HepG2 (cell line): Measurements from ENCODE around the gene GRIK5. TPM values are rescaled to one million over a fixed set of nuclear protein-coding genes. Genes with fewer than 3 reads are reported as not detected.

Source experiments
- ATAC-seq: fragments of 200-7000 bp; cut with Tn5 transposase; 3 replicates; pipeline ENCODE4 v1.9.1; 2020; ENCODE audit warnings: mild to moderate bottlenecking, moderate library complexity
- BruUV-seq: library from RNA; stranded (reverse); fragments of 400-500 nt; replicated peaks from 2 replicates; lab custom pipeline; 2021; lab: Mats Ljungman, UMichigan
- CTCF ChIA-PET: fragments of 300-600 bp; formaldehyde crosslinking; extraction: SDS; loops from one replicate; lab custom pipeline; 2021; ENCODE audit warnings: low total read pairs, inconsistent platforms, low intra/inter-chr PET ratio; lab: Yijun Ruan, JAX
- POLR2A ChIA-PET: fragments of 350-600 bp; sonication (Branson Sonifier 250); formaldehyde crosslinking; loops from one replicate; lab custom pipeline; 2020; ENCODE audit warnings: antibody characterized with exemption, inconsistent platforms; lab: Yijun Ruan, JAX
- DNase-seq: peaks from one replicate; pipeline ENCODE4 v3.0.0-alpha.2; 2015; ENCODE audit warnings: low spot score
- FAIRE-seq: peaks from 3 replicates; lab custom pipeline; 2011; peaks lifted over from hg19 to GRCh38; lab: Jason Lieb, UNC
- H2AFZ ChIP-seq: one replicate; pipeline ENCODE4 v1.6.1; 2011; ENCODE audit warnings: low read length, inconsistent platforms
- H3K27ac ChIP-seq: fragments of 300-600 bp; 3 replicates; pipeline ENCODE4 v1.8.0; 2011; ENCODE audit warnings: mixed run types, mild to moderate bottlenecking, mixed read lengths, low read length, inconsistent platforms; ENCODE audit not compliant: insufficient read depth; ENCODE audit errors: extremely low read length
- H3K27me3 ChIP-seq, 2 experiments: fragments of 200-600 bp in 1 of 2; 2 replicates in 1 of 2; 3 replicates in 1 of 2; pipeline versions ENCODE4 v1.6.0 to v1.8.0; 2011; ENCODE audit warnings: low read length in 2 of 2, mild to moderate bottlenecking in 2 of 2, moderate library complexity in 2 of 2, inconsistent platforms in 1 of 2; ENCODE audit not compliant: insufficient read depth in 2 of 2, control insufficient read depth in 1 of 2
- H3K36me3 ChIP-seq, 2 experiments: fragments of 200-600 bp in 1 of 2; replicated peaks in 1 of 2; 2 replicates in 1 of 2; 3 replicates in 1 of 2; pipeline versions ENCODE4 v1.5.1 to v1.8.0; 2011; ENCODE audit warnings: low read length in 2 of 2, inconsistent platforms in 1 of 2; ENCODE audit not compliant: insufficient read depth in 2 of 2, control insufficient read depth in 1 of 2
- H3K4me1 ChIP-seq: 2 replicates; pipeline ENCODE4 v1.5.1; 2012; ENCODE audit warnings: low read length, inconsistent platforms; ENCODE audit not compliant: insufficient read depth
- H3K4me2 ChIP-seq: 2 replicates; pipeline ENCODE4 v1.6.0; 2011; ENCODE audit warnings: low read depth, low read length, inconsistent platforms
- H3K4me3 ChIP-seq, 3 experiments: fragments of 200-600 bp in 1 of 3; sonication (generic), shearing (Covaris generic) in 1 of 3; replicated peaks in 1 of 3; 2 replicates each; pipeline ENCODE4 v1.5.1; 2011 to 2016; ENCODE audit warnings: low read length in 3 of 3, inconsistent platforms in 2 of 3, low read depth in 2 of 3, mild to moderate bottlenecking in 2 of 3, control low read depth in 1 of 3, mixed read lengths in 1 of 3; ENCODE audit not compliant: insufficient read depth in 1 of 3
- H3K79me2 ChIP-seq: one replicate; pipeline ENCODE4 v1.6.1; 2011; ENCODE audit warnings: low read length, inconsistent platforms; ENCODE audit not compliant: insufficient read depth
- H3K9ac ChIP-seq: 2 replicates; pipeline ENCODE4 v1.6.0; 2011; ENCODE audit warnings: mild to moderate bottlenecking, low read depth, low read length, inconsistent platforms; ENCODE audit not compliant: insufficient read depth
- H3K9me3 ChIP-seq: 2 replicates; pipeline ENCODE4 v1.5.1; 2012; ENCODE audit warnings: mild to moderate bottlenecking, low read length
- H4K20me1 ChIP-seq: 2 replicates; pipeline ENCODE4 v1.6.0; 2011; ENCODE audit warnings: inconsistent platforms, mild to moderate bottlenecking, low read length, moderate library complexity; ENCODE audit not compliant: insufficient read depth
- DNMT3B ChIP-seq: conservative IDR thresholded peaks from 2 replicates; pipeline ENCODE4 v1.6.1; 2016; ENCODE audit warnings: missing biosample characterization, control low read depth
- MED8 ChIP-seq: sonication (generic); formaldehyde crosslinking; IDR thresholded peaks from 2 replicates; pipeline ENCODE4 v1.8.1; 2023; ENCODE audit warnings: mild to moderate bottlenecking, missing genetic modification reagents; ENCODE audit not compliant: insufficient replicate concordance
- ZFP36 ChIP-seq: fragments of 150-350 bp; IDR thresholded peaks from 2 replicates; pipeline ENCODE4 v1.6.1; 2018; ENCODE audit warnings: borderline replicate concordance, low read length, low read depth; ENCODE audit not compliant: partially characterized antibody
- ZNF577 ChIP-seq: sonication (generic); formaldehyde crosslinking; IDR thresholded peaks from 2 replicates; pipeline ENCODE4 v1.4.0; 2020; ENCODE audit warnings: mild to moderate bottlenecking, low read depth, missing genetic modification reagents, borderline replicate concordance
- WGBS: methylation state at CpG from one replicate; pipeline ENCODE4 v1.1.6; 2017; ENCODE audit warnings: low lambda C conversion rate; 5-methylcytosine and 5-hydroxymethylcytosine counted together
- in situ Hi-C: cut with HindIII; loops from 2 replicates; pipeline ENCODE4 v1.10.0; 2017; ENCODE audit warnings: low pct_unique_long_range_greater_than_20kb; ENCODE audit not compliant: extremely low pct_ligation_motif_present
- intact Hi-C: fragments of 100-400 bp; cut with micrococcal nuclease; formaldehyde crosslinking; loops from one replicate; pipeline ENCODE4 v1.10.0; 2022; ENCODE audit not compliant: unreplicated experiment
- polyA plus RNA-seq, 8 experiments: library from polyadenylated mRNA; depleted of rRNA in 3 of 8; stranded (reverse) in 7 of 8; unstranded in 1 of 8; fragments of >200 nt; fragmentation: Illumina TruSeq in 4 of 8; extraction: Trizol in 4 of 8; gene quantifications; 2 replicates each; pipeline versions ENCODE4 v1.2.1 to v1.2.3, GENCODE V29; 2011 to 2016; ENCODE audit warnings: low read depth in 4 of 8, missing spikeins in 1 of 8, mixed read lengths in 1 of 8; ENCODE audit not compliant: insufficient read depth in 1 of 8
- total RNA-seq, 5 experiments: library from RNA; depleted of rRNA; stranded (reverse); fragments of >200 nt; fragmentation: Illumina TruSeq; extraction: Trizol; gene quantifications; 2 replicates each; pipeline ENCODE4 v1.2.3, GENCODE V29; 2016; ENCODE audit warnings: low read depth in 1 of 5
- TF ChIP-seq, protein P1 (sequence below): sonication (generic); formaldehyde crosslinking; IDR thresholded peaks from 2 replicates; pipeline ENCODE4 v1.4.0; 2020; ENCODE audit warnings: missing genetic modification reagents

GRIK5 gene
- total and polyA plus RNA-seq, 2 of the 13 experiments (the other 11 are each of a cell fraction or from before 2014, with no cell fraction given), result not detected

DNA sequence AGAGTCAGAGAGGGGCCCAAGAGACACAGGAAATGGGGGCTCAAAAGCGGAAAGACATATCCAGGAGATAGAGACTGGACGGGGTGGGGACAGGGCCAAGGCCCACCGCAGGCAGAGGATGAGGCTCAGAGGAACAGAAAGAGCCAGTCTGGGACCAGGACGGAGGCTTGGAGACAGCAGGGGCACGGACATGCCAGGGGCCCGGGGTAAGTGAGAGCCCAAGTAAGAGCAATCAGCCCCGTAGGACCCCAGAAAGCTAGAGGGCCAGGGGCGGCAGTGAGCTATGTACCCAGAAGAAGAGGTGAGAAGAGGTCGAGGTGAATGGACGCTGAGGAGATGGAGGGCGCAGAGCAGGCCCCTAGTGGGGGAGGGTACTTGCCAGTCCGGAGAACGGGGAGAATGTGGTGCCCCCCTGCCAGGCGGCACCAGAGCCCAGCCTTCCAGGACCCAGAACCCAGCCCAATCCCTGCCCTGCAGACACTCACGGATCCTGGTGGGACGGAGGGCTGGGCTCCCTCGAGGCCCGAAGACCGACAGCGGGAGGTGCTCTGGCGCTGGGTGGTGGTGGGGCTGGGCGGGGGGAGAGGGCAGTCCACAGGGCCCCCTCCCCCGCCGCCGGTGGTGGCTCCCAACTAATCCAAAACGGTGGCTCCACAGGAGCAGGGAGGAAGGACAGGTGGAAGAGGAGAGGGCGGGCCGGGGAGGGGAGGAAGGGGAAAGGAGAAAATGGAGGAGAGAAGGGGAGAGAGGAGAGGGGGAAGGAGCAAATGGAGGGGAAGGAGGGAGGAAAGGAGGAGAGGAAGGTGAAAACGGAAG, 1.0 kb downstream of the GRIK5 start (continued):
- TF ChIP-seq, protein P1, sequence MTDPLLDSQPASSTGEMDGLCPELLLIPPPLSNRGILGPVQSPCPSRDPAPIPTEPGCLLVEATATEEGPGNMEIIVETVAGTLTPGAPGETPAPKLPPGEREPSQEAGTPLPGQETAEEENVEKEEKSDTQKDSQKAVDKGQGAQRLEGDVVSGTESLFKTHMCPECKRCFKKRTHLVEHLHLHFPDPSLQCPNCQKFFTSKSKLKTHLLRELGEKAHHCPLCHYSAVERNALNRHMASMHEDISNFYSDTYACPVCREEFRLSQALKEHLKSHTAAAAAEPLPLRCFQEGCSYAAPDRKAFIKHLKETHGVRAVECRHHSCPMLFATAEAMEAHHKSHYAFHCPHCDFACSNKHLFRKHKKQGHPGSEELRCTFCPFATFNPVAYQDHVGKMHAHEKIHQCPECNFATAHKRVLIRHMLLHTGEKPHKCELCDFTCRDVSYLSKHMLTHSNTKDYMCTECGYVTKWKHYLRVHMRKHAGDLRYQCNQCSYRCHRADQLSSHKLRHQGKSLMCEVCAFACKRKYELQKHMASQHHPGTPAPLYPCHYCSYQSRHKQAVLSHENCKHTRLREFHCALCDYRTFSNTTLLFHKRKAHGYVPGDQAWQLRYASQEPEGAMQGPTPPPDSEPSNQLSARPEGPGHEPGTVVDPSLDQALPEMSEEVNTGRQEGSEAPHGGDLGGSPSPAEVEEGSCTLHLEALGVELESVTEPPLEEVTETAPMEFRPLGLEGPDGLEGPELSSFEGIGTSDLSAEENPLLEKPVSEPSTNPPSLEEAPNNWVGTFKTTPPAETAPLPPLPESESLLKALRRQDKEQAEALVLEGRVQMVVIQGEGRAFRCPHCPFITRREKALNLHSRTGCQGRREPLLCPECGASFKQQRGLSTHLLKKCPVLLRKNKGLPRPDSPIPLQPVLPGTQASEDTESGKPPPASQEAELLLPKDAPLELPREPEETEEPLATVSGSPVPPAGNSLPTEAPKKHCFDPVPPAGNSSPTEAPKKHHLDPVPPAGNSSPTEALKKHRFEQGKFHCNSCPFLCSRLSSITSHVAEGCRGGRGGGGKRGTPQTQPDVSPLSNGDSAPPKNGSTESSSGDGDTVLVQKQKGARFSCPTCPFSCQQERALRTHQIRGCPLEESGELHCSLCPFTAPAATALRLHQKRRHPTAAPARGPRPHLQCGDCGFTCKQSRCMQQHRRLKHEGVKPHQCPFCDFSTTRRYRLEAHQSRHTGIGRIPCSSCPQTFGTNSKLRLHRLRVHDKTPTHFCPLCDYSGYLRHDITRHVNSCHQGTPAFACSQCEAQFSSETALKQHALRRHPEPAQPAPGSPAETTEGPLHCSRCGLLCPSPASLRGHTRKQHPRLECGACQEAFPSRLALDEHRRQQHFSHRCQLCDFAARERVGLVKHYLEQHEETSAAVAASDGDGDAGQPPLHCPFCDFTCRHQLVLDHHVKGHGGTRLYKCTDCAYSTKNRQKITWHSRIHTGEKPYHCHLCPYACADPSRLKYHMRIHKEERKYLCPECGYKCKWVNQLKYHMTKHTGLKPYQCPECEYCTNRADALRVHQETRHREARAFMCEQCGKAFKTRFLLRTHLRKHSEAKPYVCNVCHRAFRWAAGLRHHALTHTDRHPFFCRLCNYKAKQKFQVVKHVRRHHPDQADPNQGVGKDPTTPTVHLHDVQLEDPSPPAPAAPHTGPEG (CRISPR knock-in tag), result no peak

DNA sequence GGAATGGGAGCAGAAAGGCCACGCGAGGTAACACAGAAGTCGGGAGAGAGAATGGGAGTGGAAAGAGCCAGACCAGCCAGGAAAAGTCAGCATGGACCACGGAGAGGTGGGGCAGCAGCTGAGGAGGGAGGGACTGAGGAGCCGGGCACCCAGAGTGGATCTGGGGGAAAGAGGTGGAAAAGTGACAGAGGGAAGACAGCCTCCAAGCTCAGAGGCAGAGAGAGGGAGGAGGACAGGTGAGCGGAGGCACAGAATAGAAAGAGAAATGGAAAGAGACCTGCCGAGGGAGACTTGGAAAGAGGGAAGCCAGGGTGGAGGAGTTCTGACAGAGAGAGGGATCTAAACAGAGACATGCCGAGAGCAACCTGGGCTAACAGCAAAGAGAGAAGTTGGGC, 1.6 kb downstream of the GRIK5 start:
- 13% methylated on average over 8 of the region's 8 CpGs for WGBS
- Histone ChIP-seq H4K20me1 (no peaks in the 10 kb centered on the region), H2AFZ (no peak overlapping the region), H3K79me2 (no peaks in the 10 kb centered on the region), H3K4me3 (no peak overlapping the region), H3K9me3 (no peaks in the 10 kb centered on the region)
- DNase-seq (no peak), FAIRE-seq (no peak)
- CTCF ChIA-PET, result no interaction called here
- TF ChIP-seq DNMT3B (CRISPR knock-in tag) (no peak), MED8 (CRISPR knock-in tag) (no peak), ZNF577 (CRISPR knock-in tag) (no peak), ZFP36 (no peak)
- TF ChIP-seq, all 625 proteins: peak for 0
- intact Hi-C loops (no loop called here), in situ Hi-C loops (no loop called here)
- Histone ChIP-seq H3K27ac (no peak overlapping the region), H3K4me2 (no peak overlapping the region), H3K4me1 (no peaks in the 10 kb centered on the region), H3K36me3 (no peaks in the 10 kb centered on the region), H3K27me3 (peaks cover 16 to 49% of the 10 kb centered on the region in 2 experiments), H3K9ac (no peak overlapping the region)
- POLR2A ChIA-PET, result no interaction called here
- no TSS peak for BruUV-seq
- ATAC-seq, result no peak
